Measurements from ENCODE around the gene CPED1. TPM values are rescaled to one million over a fixed set of nuclear protein-coding genes. Genes with fewer than 3 reads are reported as not detected.

CPED1 gene
- total RNA-seq, 1 donor from 2014 or later: 2.1 TPM

- H3K4me3 ChIP-seq (ENCODE audit: low read depth, low read length): no peak overlapping the region
- TF ChIP-seq CTCF (conservative IDR thresholded peaks at IDR 0.05; ENCODE audit: low read depth, low read length): no peak
- DNase-seq (ENCODE audit: low read depth): no peak
Measured at GRCh38 chr7:121187676-121188075, 199.2 kb downstream of the CPED1 start.

- H3K4me3 ChIP-seq (ENCODE audit: low read depth, low read length): no peak overlapping the region
- no peak for TF ChIP-seq CTCF (conservative IDR thresholded peaks at IDR 0.05; ENCODE audit: low read depth, low read length)
- no peak for DNase-seq (ENCODE audit: low read depth)
Measured at GRCh38 chr7:121192834-121193233, 204.3 kb downstream of the CPED1 start.

- no peak for TF ChIP-seq CTCF (conservative IDR thresholded peaks at IDR 0.05; ENCODE audit: low read depth, low read length)
- no peak for DNase-seq (ENCODE audit: low read depth)
- H3K4me3 ChIP-seq (ENCODE audit: low read depth, low read length): no peak overlapping the region
Measured at GRCh38 chr7:121195010-121195409, 206.5 kb downstream of the CPED1 start.

GRCh38 chr7:121195874-121196273 is 207.4 kb downstream of the CPED1 start:
- TF ChIP-seq CTCF (conservative IDR thresholded peaks at IDR 0.05; ENCODE audit: low read depth, low read length): no peak
- no peak for DNase-seq (ENCODE audit: low read depth)

GRCh38 chr7:121196286-121196685 is 207.8 kb downstream of the CPED1 start:
- H3K4me3 ChIP-seq (ENCODE audit: low read depth, low read length): no peak overlapping the region
- TF ChIP-seq CTCF (conservative IDR thresholded peaks at IDR 0.05; ENCODE audit: low read depth, low read length): no peak
- no peak for DNase-seq (ENCODE audit: low read depth)

More at GRCh38 chr7:121195874-121196273, 207.4 kb downstream of the CPED1 start:
- H3K4me3 ChIP-seq (ENCODE audit: low read depth, low read length): no peak overlapping the region

- H3K4me3 ChIP-seq (ENCODE audit: low read depth, low read length): no peak overlapping the region
- DNase-seq (ENCODE audit: low read depth): no peak
- no peak for TF ChIP-seq CTCF (conservative IDR thresholded peaks at IDR 0.05; ENCODE audit: low read depth, low read length)
Measured at GRCh38 chr7:121197455-121197854, 208.9 kb downstream of the CPED1 start.

- DNase-seq (ENCODE audit: low read depth): no peak
- no peak overlapping the region for H3K4me3 ChIP-seq (ENCODE audit: low read depth, low read length)
- TF ChIP-seq CTCF (conservative IDR thresholded peaks at IDR 0.05; ENCODE audit: low read depth, low read length): no peak
Measured at GRCh38 chr7:121198502-121198901, 210.0 kb downstream of the CPED1 start.

Data from epithelial cell of proximal tubule (primary cell).